SK-N-SH treated with all-trans-retinoic acid at 6 μM for 48 hours (cell line): ENCODE data around the gene PPP1R17.

Source experiments
- ATAC-seq: fragments of 200-7000 bp; cut with Tn5 transposase; 3 replicates; pipeline ENCODE4 v1.9.1; 2020; ENCODE audit warnings: mild to moderate bottlenecking, moderate library complexity
- ARNTL ChIP-seq: fragments of 450-650 bp; formaldehyde crosslinking; IDR thresholded peaks from 2 replicates; pipeline ENCODE4 v1.5.0; 2020; ENCODE audit warnings: low read depth, mild to moderate bottlenecking, moderate library complexity, borderline replicate concordance
- CREB5 ChIP-seq: fragments of 250-450 bp; sonication (Bioruptor Pico); IDR thresholded peaks from 2 replicates; pipeline ENCODE4 v1.5.1; 2020; ENCODE audit warnings: low read depth, mild to moderate bottlenecking, moderate library complexity
- CSDC2 ChIP-seq: fragments of 250-450 bp; sonication (Bioruptor Pico); IDR thresholded peaks from 2 replicates; pipeline ENCODE4 v1.5.0; 2020; ENCODE audit warnings: mild to moderate bottlenecking, moderate library complexity
- ESRRG ChIP-seq: fragments of 250-450 bp; sonication (Bioruptor Pico); IDR thresholded peaks from 2 replicates; pipeline ENCODE4 v1.6.1; 2021; ENCODE audit warnings: mild to moderate bottlenecking
- GLIS3 ChIP-seq: fragments of 250-450 bp; sonication (Bioruptor Pico); IDR thresholded peaks from 2 replicates; pipeline ENCODE4 v1.5.0; 2020; ENCODE audit warnings: mild to moderate bottlenecking, moderate library complexity
- ISL1 ChIP-seq: fragments of 250-450 bp; sonication (Bioruptor Pico); IDR thresholded peaks from 2 replicates; pipeline ENCODE4 v2.1.2; 2022; ENCODE audit warnings: mild to moderate bottlenecking, moderate library complexity
- OSR1 ChIP-seq: fragments of 250-450 bp; sonication (Bioruptor Pico); IDR thresholded peaks from 2 replicates; pipeline ENCODE4 v1.8.0; 2022; ENCODE audit warnings: moderate library complexity, mild to moderate bottlenecking, inconsistent platforms
- PATZ1 ChIP-seq: fragments of 250-450 bp; sonication (Bioruptor Pico); IDR thresholded peaks from 2 replicates; pipeline ENCODE4 v1.8.0; 2020; ENCODE audit warnings: mild to moderate bottlenecking, moderate library complexity, borderline replicate concordance
- RARB ChIP-seq: fragments of 250-450 bp; sonication (Bioruptor Pico); IDR thresholded peaks from 2 replicates; pipeline ENCODE4 v1.8.0; 2021; ENCODE audit warnings: mild to moderate bottlenecking, moderate library complexity
- SNAI2 ChIP-seq: fragments of 250-450 bp; sonication (Bioruptor Pico); IDR thresholded peaks from 2 replicates; pipeline ENCODE4 v1.5.0; 2020; ENCODE audit warnings: mild to moderate bottlenecking, moderate library complexity
- TCF4 ChIP-seq: fragments of 250-450 bp; sonication (Bioruptor Pico); IDR thresholded peaks from 2 replicates; pipeline ENCODE4 v1.8.0; 2021; ENCODE audit warnings: mild to moderate bottlenecking, moderate library complexity, borderline replicate concordance
- TOX ChIP-seq: fragments of 250-450 bp; sonication (Bioruptor Pico); IDR thresholded peaks from 2 replicates; pipeline ENCODE4 v1.8.0; 2021; ENCODE audit warnings: mild to moderate bottlenecking, moderate library complexity, borderline replicate concordance
- ZC3H10 ChIP-seq: fragments of 250-450 bp; sonication (Bioruptor Pico); IDR thresholded peaks from 2 replicates; pipeline ENCODE4 v1.5.1; 2021; ENCODE audit warnings: mild to moderate bottlenecking, moderate library complexity
- ZFP3 ChIP-seq: fragments of 250-450 bp; sonication (Bioruptor Pico); IDR thresholded peaks from 2 replicates; pipeline ENCODE4 v1.5.0; 2020; ENCODE audit warnings: mild to moderate bottlenecking, moderate library complexity
- ZFP30 ChIP-seq: fragments of 450-650 bp; formaldehyde crosslinking; IDR thresholded peaks from 2 replicates; pipeline ENCODE4 v1.5.0; 2022; ENCODE audit warnings: mild to moderate bottlenecking, moderate library complexity
- ZNF565 ChIP-seq: fragments of 450-650 bp; formaldehyde crosslinking; conservative IDR thresholded peaks from 2 replicates; pipeline ENCODE4 v1.5.0; 2020; ENCODE audit warnings: low read depth, mild to moderate bottlenecking, moderate library complexity
- ZNF70 ChIP-seq: fragments of 450-650 bp; formaldehyde crosslinking; IDR thresholded peaks from 2 replicates; pipeline ENCODE4 v1.5.0; 2020; ENCODE audit warnings: mild to moderate bottlenecking, moderate library complexity
- ZNF8 ChIP-seq: fragments of 450-650 bp; formaldehyde crosslinking; IDR thresholded peaks from 2 replicates; pipeline ENCODE4 v1.5.0; 2020; ENCODE audit warnings: mild to moderate bottlenecking, moderate library complexity
- TF ChIP-seq, protein P1 (sequence below): fragments of 250-450 bp; sonication (Bioruptor Pico); IDR thresholded peaks from 2 replicates; pipeline ENCODE4 v1.5.1; 2021; ENCODE audit warnings: mild to moderate bottlenecking, moderate library complexity
- TF ChIP-seq, protein P2 (sequence below): fragments of 250-450 bp; sonication (Bioruptor Pico); IDR thresholded peaks from 2 replicates; pipeline ENCODE4 v1.5.0; 2020; ENCODE audit warnings: mild to moderate bottlenecking, moderate library complexity
- TF ChIP-seq, protein P3 (sequence below): fragments of 250-450 bp; sonication (Bioruptor Pico); IDR thresholded peaks from 2 replicates; pipeline ENCODE4 v1.8.0; 2021; ENCODE audit warnings: low read depth, mild to moderate bottlenecking, moderate library complexity, borderline replicate concordance

PPP1R17 gene

GRCh38 chr7:31669461-31669860 lies 17.6 kb upstream of the PPP1R17 start:
- TF ChIP-seq CSDC2 (CRISPR knock-in tag) (no peak), CREB5 (CRISPR knock-in tag) (no peak), ISL1 (CRISPR knock-in tag) (no peak)
- TF ChIP-seq, all 23 proteins: peak for 0
- ATAC-seq: no peak

GRCh38 chr7:31679574-31680305 lies 7.3 kb upstream of the PPP1R17 start:
- no peak for TF ChIP-seq ZFP30
- TF ChIP-seq ESRRG (CRISPR knock-in tag): no peak
- TF ChIP-seq TCF4: no peak
- TF ChIP-seq SNAI2 (CRISPR knock-in tag): no peak
- no peak for TF ChIP-seq OSR1 (CRISPR knock-in tag)
- ATAC-seq: no peak

DNA sequence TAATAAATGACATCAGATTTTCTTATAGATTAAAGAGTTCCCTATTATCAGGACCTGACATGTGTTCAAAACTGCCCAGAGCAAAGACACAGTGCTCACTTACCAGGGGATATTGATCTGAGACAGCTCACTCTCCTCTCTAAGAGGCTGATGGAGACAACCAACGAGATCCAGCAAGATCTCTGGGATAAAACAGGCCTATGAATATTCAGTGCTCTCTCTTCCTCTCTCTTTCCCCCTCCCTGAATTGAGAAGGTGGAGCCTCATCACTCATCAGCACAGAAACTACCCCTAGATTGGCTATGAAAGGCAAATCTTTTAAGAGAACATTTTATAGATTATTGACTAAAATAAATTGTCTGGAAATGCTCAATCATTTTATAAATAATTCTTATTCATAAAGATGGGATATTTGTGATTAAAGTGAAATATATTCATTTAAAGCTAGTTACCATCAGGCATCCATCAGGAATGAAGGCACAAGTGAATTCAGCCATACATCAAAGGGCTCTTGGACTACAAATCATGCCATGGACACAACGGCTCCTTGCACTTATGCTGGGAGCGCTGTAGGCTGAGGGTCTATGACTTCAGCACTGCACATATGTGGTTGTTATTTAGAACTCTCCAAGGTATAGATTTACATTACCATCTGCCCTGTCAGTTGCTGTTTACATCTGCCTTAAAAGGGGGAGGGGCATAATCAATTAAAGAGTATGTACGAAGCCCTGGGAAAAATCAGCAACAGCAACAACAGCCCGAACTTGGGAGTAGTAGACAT lies 3.4 kb upstream of the PPP1R17 start:
- no peak for ATAC-seq

More for the DNA sequence above, 3.4 kb upstream of the PPP1R17 start:
- TF ChIP-seq ISL1 (CRISPR knock-in tag): no peak
- TF ChIP-seq, protein P1, sequence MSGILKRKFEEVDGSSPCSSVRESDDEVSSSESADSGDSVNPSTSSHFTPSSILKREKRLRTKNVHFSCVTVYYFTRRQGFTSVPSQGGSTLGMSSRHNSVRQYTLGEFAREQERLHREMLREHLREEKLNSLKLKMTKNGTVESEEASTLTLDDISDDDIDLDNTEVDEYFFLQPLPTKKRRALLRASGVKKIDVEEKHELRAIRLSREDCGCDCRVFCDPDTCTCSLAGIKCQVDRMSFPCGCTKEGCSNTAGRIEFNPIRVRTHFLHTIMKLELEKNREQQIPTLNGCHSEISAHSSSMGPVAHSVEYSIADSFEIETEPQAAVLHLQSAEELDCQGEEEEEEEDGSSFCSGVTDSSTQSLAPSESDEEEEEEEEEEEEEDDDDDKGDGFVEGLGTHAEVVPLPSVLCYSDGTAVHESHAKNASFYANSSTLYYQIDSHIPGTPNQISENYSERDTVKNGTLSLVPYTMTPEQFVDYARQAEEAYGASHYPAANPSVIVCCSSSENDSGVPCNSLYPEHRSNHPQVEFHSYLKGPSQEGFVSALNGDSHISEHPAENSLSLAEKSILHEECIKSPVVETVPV (CRISPR knock-in tag): no peak
- TF ChIP-seq ZC3H10 (CRISPR knock-in tag): no peak
- TF ChIP-seq TCF4: no peak
- TF ChIP-seq, protein P2, sequence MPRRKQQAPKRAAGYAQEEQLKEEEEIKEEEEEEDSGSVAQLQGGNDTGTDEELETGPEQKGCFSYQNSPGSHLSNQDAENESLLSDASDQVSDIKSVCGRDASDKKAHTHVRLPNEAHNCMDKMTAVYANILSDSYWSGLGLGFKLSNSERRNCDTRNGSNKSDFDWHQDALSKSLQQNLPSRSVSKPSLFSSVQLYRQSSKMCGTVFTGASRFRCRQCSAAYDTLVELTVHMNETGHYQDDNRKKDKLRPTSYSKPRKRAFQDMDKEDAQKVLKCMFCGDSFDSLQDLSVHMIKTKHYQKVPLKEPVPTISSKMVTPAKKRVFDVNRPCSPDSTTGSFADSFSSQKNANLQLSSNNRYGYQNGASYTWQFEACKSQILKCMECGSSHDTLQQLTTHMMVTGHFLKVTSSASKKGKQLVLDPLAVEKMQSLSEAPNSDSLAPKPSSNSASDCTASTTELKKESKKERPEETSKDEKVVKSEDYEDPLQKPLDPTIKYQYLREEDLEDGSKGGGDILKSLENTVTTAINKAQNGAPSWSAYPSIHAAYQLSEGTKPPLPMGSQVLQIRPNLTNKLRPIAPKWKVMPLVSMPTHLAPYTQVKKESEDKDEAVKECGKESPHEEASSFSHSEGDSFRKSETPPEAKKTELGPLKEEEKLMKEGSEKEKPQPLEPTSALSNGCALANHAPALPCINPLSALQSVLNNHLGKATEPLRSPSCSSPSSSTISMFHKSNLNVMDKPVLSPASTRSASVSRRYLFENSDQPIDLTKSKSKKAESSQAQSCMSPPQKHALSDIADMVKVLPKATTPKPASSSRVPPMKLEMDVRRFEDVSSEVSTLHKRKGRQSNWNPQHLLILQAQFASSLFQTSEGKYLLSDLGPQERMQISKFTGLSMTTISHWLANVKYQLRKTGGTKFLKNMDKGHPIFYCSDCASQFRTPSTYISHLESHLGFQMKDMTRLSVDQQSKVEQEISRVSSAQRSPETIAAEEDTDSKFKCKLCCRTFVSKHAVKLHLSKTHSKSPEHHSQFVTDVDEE (CRISPR knock-in tag): no peak
- TF ChIP-seq, protein P3, sequence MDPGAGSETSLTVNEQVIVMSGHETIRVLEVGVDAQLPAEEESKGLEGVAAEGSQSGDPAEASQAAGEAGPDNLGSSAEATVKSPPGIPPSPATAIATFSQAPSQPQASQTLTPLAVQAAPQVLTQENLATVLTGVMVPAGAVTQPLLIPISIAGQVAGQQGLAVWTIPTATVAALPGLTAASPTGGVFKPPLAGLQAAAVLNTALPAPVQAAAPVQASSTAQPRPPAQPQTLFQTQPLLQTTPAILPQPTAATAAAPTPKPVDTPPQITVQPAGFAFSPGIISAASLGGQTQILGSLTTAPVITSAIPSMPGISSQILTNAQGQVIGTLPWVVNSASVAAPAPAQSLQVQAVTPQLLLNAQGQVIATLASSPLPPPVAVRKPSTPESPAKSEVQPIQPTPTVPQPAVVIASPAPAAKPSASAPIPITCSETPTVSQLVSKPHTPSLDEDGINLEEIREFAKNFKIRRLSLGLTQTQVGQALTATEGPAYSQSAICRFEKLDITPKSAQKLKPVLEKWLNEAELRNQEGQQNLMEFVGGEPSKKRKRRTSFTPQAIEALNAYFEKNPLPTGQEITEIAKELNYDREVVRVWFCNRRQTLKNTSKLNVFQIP: no peak
- TF ChIP-seq ZFP3 (CRISPR knock-in tag): no peak
- TF ChIP-seq TOX (CRISPR knock-in tag): no peak
- no peak for TF ChIP-seq PATZ1 (CRISPR knock-in tag)
- no peak for TF ChIP-seq GLIS3
- TF ChIP-seq ESRRG (CRISPR knock-in tag): no peak
- no peak for TF ChIP-seq ZNF8
- TF ChIP-seq ARNTL (CRISPR knock-in tag): no peak
- no peak for TF ChIP-seq RARB (CRISPR knock-in tag)
- no peak for TF ChIP-seq ZFP30
- TF ChIP-seq CREB5 (CRISPR knock-in tag): no peak
- TF ChIP-seq ZNF70 (CRISPR knock-in tag): no peak
- no peak for TF ChIP-seq OSR1 (CRISPR knock-in tag)
- no peak for TF ChIP-seq ZNF565
